NCI-H1417 treated with DMSO at 0.1 percent for 48 hours (cell line): ENCODE data around the gene GPR4.
"Not testable (repeated sequence)": the region's sequence is repeated elsewhere in the genome, so short reads cannot be mapped to it uniquely, and the experiment has no call there.

Experiments
- DNase-seq: peaks from one replicate; lab custom pipeline; 2025; lab: John Stamatoyannopoulos, UW

Gene GPR4

DNA sequence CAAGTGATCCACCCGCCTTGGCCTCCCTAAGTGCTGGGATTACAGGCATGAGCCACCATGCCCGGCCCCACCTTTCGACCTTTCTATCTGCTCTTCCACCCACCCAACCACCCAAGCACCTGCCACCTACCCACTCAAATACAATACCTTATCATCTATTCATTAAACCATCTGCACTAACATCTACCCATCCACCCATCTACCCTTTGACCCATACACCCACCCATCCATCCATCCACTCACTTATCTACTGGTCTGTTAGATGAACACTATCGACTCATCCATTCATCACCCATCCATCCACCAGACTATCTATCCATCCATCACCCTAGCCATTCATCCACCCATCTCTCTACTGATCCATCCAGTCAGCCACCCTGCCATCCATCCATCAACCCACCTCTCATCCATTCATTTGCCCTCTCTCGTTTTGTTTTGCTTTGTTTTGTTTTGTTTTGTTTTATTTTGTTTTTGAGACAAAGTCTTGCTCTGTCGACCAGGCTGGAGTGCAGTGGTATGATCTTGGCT is 20.0 kb upstream of the GPR4 start:
- no peak for DNase-seq

DNA sequence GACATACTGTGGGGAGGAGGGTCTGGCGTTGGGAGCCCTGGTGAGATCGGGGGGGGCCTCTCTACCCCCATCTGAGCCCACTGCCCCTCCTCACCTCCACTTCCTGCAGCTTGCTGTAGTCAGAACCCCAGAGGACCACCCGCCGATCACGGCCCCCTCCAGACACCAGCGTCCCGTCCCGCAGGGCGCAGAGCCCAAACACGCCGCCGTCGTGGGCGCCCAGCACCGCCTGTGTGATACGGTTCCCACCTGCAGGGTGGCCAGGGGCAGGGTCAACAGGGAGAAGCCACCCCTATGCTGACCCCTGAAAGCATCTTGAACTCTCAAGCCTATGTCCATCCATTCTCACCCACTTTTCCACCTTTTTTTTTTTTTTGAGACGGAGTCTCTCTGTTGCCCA is 19.4 kb upstream of the GPR4 start:
- DNase-seq = no peak

- no peak for DNase-seq
Measured at GRCh38 chr19:45616704-45617017, 14.6 kb upstream of the GPR4 start.

- DNase-seq = no peak
Measured at GRCh38 chr19:45615795-45616703, 14.0 kb upstream of the GPR4 start.

DNA sequence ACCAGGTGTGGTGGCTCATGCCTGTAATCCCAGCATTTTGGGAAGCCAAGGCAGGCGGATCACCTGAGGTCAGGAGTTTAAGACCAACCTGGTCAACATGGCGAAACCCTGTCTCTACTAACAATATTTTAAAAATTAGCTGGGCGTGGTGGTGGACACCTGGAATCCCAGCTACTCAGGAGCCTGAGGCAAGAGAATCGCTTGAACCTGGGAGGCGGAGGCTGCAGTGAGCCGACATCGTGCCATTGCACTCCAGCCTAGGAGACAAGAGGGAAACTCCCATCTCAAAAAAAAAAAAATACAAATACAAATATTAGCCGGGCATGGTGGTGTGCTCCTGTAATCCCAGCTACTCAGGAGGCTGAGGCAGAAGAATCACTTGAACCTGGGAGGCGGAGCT is 13.0 kb upstream of the GPR4 start:
- not testable (repeated sequence) for DNase-seq

DNA sequence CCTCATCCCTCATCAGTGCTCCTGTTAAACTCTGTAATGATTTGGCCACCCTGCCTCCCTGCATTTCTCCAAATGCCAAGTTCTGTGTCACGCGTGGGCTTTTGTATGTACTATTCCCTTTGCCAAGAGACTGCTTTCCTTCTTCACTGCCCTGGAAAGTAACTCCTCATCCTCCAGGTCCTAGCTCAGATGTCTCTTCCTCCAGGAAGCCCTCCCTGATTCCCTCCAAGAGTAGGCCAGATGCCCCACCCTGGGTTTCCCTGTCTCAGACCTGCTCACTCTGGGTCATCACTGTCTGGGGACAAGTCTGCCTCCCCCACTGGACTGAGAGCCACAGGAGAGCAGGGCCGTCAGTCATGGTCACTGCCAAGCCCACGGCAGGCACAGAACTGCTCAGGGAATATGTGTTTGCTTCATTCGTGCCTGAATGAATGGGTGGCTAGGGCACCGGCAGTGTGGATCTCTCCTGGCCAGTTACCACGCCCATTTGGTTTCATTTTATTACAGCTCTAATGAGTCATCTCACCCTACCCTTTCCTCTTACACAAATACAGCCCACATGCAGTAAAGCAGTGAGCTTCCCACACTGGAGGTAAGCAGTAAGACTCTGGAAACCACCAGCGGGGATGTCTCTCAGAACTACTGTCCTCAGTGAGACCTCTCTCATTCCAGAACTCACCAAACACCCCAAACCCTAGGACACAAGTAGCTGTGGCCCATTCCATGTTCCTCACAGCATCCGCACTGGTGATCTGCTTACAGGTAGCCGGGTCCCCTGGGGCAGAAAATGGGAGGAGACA is 12.1 kb upstream of the GPR4 start:
- DNase-seq = no peak

- DNase-seq = no peak
Measured at GRCh38 chr19:45608948-45609347, 6.9 kb upstream of the GPR4 start.

GRCh38 chr19:45607071-45608029 is 5.3 kb upstream of the GPR4 start:
- DNase-seq = no peak

DNA sequence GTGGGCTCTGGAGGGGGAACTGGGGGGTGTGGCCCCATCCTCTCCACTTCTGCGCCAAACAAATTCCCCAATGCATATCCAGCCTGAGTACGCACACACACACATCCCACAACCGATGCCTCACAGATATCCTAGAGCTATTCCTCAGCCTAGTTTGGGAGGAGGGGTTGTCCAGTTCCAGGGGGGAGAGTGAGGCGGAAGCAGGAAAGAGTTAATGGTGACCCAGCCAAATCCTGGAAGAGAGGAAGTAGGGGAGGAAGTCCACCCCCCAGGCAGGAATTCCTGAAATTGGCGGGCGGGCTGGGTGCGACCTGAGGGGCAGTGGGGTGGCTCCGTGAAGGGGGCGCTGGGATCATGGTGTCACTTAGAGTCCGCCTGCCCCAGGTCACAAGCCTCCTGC is 897 bp downstream of the GPR4 start:
- no peak for DNase-seq

DNA sequence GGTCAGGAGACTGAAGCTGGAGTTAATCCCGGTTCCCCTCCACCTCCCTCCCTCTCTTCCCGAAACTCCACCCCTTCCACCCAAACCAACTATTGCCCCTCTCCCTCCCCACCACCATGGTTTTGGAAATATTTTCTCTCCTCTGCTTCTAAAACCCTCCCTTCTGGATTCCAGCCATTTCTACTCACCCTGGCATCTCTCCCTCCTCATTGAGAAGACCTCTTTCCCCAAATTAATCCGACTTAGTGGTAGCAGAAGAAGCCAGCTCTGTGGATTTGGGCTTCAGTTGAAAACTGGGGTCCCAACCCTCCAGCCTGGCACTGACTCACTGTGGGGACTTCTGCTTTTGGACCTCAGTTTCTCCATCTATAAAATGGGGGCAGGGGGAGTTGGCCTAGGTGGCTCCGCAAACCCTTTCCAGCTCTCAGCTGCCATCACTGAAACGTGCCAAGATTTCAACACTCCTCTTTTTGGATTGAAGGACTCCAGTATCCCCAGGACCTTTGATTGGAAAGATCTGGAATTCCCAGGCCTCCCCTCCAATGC is 1.6 kb downstream of the GPR4 start:
- DNase-seq = no peak

GRCh38 chr19:45599286-45599685 is 2.7 kb downstream of the GPR4 start:
- DNase-seq = no peak

- no peak for DNase-seq
Measured at GRCh38 chr19:45598267-45599001, 3.6 kb downstream of the GPR4 start.

- DNase-seq = no peak
Measured at GRCh38 chr19:45597425-45598111, 4.4 kb downstream of the GPR4 start.

DNA sequence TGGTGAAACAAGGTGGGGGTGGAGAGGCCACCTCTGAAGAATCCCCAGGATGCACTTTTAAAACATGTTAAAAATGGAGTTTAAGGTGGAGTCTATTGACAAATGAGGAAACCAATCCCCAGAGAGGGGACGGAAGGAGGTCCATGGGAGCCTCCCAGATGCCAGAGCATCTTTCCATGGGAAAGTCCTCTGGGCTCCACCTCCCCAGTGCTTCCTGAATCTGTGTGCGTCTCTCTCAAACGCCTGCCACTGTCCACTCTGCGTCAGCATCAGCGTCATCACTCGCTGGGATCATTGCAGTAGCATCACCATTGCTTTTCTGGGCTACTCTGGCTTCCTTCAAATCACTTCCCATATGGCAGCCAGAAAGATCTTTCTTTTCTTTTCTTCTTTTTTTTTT is 6.2 kb downstream of the GPR4 start:
- no peak for DNase-seq

DNA sequence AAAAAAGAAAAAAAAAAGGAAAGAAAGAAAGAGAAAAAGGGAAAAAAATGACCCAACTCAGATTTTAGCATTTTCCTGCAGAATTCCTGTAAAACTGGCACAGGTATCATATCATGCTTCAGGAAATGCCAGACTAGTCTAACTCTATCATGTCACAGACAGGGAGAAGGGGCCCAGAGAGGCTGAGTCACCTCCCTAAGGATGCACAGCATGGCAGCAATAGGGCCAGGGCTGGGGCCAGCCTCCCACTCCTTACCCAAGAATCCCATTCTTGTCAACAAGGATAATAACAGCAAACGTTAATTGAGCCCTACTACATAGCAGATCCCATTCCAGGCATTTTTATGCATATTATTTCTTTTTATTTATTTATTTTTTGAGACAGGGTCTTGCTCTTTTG is 8.5 kb downstream of the GPR4 start:
- no peak for DNase-seq

DNA sequence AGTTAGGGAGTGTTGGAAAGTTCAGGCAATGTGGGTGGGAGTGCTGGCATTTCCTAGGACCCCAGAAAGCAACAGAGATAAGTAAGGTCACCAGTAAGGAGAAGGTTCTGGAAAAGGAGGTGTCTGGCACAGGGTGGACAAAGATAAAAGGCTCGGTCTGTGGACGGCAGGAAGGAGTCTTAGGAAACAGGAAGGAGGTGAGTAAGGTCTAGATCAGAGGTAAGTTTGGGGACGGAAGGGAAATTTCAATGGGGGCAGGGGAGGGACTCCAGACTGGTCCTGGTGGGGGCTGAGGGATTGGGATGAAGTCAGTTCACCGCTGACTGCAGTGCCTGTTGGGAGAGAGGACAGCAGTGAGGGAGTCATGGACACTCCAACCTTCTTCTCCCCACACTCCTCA is 9.6 kb downstream of the GPR4 start:
- no peak for DNase-seq

DNA sequence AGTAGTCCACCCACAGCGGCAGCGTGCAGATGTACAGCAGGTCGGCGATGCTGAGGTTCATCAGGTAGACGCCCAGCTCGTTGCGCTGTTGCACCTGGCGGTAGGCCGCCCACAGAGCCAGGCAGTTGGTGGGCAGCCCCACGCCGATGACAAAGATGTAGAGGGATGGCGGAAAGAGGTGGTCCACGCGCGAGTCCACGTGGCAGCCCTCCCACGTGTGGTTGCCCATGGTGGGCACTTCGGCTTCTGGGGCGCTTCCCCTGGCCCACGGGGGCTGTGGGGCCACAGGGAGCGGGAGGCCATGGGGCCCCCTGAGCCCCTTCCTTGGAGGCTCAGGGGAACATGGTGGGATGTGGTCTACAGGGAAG is 10.4 kb downstream of the GPR4 start:
- DNase-seq = no peak

DNA sequence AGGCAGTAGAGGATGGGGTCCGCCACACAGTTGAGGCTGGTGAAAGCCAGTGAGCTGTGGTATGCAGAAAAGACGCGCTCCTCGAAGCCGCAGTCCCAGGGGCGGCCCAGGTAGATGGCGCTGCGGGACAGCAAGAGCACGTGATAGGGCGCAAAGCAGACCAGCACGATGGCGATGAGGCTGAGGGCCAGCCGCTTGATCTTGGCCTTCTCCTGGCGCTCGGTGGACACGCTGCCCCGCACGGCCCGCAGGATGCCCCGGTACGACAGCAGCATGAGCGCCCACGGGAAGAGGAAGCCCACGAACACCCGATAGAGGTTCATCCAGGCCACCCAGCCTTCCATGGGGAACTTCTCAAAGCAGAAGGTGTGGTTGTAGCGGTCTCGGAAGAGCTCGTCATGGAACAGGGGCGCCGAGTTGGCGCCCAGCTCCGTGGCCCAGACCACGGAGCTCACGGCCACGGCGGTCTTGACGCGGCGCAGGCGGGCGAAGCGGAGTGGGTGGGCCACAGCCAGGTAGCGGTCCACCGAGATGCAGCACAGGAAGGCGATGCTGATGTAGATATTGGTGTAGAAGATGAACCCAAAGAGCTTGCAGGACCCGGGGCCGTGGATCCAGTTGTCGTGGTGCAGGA is 10.9 kb downstream of the GPR4 start:
- no peak for DNase-seq

DNA sequence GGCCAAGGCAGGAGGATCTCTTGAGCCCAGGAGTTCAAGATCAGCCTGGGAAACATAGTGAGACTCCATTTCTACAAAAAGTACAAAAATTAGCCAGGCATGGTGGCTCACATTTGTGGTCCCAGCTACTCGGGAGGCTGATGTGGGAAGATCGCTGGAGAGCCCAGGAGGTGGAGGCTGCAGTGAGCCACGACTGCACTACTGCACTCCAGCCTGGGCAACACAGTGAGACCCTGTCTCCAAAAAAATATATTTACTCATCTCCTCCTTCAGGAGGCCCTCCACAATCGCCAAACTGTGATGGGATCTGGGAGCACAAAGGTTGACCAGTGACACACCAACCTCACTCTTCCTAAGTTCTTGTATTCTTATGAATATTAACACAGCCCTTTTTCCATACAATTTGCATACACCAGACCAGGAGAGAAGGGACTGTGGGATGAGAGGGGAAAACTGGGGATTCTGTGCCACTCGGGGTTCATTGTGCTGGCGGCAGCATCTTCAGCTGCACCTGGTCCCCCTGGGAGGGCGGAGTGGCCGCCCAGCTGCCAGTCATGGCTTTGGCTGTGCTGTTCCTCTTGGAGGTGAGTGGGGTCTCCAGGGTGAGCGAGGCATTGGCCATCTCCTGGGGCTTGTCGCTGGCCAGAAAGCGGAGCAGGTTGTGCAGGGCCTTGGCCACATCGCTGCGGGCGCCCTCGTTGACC is 11.6 kb downstream of the GPR4 start:
- DNase-seq = no peak
